ENCODE results near the gene GGCT. TPM values are rescaled to one million over a fixed set of nuclear protein-coding genes. Genes with fewer than 3 reads are reported as not detected.

Gene GGCT
- total and polyA plus RNA-seq, 2 of the 8 experiments (the other 6 are each of a cell fraction or from before 2014, with no cell fraction given) = 50.0 to 129 TPM

- TF ChIP-seq TAF7 (optimal IDR thresholded peaks at IDR 0.05; ENCODE audit: borderline replicate concordance, low read depth, low read length) (no peak), CHD1 (IDR thresholded peaks at IDR 0.05; ENCODE audit: low read depth, low read length) (no peak), GABPA (IDR thresholded peaks at IDR 0.05; ENCODE audit: borderline replicate concordance, insufficient read depth, low read length) (no peak)
Observed at GRCh38 chr7:30553141-30553540, 48.5 kb upstream of the GGCT start (continued).

Measured in H1 (cell line).